Central memory CD4-positive, alpha-beta T cell (primary cell): ENCODE results near the gene TMEM250.

Experiments used
- DNase-seq: peaks from one replicate; pipeline ENCODE4 v3.0.0; 2022

Gene TMEM250

DNA sequence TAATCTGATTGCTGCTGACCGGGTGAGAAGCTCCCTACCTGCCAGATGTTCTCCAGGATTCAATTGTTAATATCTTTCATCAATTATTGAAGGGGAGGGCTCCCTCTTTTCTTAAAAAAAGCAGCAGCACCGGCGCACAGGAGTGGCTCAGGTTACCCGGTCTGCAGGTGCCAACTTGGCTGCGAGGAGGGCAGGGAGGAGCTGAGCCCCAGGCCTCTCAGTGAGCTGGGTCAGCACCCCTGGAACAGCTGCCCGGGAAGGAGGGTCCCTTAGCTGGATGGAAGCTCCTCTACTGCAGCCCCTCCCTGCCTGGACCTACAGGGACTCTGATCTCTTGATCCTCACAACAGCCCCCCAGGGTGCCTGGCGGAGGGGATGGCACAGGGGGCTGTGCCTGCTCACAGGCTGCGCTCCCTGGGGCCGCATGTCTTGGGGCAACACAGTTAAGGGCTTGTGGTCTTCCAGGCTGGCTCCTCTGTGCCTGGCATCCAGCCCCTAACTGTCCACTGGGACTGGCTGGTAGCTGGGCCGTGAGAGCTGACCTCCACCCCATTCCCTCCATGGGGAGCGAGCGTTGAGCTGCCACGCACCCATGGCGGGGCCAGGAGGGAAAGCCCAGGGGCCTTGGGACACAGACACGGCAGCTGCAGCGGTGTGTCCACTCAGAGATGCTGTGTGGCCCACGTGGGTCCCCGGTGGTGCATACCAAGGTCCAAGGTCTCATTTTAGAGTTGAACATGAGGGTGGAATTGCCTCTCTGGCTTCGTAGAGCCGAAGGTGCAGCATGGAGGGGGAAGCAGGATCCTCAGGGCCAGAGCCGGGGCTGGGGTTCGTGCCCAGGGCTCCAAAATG lies 28.6 kb upstream of the TMEM250 start:
- DNase-seq, result no peak

DNA sequence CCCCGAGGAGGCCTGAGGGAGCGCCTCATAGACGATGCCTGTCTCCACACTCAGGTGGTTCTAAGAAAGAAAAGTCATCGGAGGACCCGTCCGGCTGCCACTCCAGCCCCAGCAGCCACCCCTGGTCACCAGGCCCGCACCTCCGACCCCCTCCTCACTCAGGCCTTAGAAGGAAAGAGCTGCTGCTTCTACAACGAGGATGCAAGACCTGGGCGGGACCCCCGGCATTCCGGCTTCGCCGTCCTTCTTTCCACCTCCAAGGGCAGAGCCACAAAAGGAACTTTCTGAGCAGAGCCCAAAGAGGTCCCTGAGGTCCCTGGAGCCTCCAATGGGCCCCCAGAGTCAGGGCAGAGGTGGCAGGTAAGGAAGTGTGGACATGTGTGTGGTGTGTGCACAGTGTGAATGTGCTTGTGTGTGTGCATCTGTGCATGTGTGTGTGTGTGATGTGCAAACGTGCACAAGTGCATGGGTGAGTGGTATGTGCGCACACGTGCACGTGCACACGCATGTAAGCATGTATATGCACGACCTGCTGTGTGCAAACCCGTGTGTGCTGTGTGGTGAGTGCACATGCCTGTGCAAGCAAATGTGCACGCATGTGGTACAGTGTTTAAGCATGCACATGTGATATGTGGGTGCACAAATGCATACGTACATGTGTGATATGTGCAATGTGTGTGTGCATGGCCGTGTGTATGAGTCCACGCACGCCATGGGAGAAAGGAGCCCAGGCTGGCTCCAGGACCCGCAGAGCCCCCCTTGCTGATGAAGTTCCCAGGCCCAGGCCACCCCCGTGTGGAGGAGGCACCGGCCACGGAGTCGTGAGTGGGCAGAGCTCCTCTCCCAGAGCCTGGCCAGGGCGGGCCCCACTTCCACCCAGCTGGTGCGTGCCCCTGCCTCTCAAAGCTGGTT lies 27.7 kb upstream of the TMEM250 start:
- no peak for DNase-seq

DNA sequence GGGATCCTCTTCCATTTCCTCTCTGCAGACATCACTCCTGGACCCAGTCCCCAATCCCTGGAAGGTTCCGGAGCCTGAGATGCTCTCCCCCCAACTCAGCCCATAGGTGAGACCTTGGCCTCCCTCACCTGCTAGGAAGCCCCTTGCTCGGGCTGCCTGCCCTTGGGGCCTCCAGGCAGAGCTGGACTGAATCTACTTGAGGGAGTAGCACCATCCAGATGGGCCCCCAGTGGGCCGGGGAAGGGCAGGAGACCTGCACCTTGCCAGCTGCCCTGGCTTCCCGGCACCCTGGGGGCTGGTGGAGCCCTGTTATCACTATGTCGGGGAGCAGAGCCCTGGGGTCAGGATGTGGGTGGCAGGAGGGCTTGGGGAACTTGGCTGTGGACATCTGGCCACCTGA lies 26.9 kb upstream of the TMEM250 start:
- no peak for DNase-seq

DNA sequence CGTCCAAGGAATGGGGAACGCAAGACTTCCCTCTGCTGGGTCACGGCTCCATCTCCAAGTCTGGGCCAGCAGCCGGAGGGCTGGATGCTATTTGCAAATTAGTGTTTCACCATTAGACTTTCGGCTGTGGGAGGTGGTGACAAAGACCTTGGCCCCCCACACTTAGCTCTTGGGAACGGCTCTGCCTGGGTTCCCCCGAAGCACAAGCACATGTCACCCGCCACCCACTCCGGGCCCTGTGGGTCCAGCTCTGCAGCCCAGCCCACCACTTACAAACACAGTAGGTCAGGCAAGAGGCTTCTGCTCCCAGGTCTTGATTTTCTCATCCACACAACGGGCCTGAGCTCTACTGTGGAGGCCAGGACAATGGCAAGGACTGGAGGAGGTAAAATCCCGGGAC lies 25.8 kb upstream of the TMEM250 start:
- no peak for DNase-seq

DNA sequence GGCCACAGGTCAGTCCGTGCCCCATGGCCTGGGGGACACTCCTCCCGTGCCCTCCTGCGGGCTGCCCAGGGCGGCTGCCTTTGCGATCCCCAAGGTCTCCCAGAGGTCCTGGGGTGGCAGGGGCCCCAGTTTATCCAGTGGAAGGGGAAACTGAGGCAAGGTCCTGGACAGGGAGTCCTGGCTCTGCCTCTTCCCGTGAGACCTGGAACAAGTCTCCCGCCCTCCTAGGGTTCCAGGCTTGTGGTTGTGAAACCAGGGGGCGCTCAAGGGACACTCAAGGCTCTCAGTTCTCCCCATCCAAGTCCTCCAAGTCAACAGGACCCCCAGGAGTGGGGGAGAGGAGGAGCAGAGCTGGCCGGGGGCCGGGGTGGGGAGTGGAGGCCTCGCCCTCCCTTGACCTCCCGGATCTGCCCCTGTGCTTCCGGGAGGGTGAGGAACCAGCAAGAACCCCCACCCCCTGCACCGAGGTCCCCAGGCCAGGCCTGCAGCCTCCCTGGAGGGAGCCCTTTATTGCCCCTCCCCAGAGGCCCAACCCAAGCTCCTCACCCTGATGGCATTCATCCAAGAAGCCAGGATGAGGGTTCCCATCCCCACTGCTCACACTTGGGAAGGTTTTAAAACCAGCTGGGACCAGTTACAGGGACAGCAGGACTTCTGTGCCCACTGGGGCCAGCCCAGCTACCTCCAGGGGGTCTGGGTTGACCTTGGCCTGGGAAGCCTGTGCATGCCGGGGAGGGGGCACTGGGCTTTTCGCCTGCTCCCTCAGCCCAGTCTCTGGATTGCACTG lies 24.7 kb upstream of the TMEM250 start:
- no peak for DNase-seq

DNA sequence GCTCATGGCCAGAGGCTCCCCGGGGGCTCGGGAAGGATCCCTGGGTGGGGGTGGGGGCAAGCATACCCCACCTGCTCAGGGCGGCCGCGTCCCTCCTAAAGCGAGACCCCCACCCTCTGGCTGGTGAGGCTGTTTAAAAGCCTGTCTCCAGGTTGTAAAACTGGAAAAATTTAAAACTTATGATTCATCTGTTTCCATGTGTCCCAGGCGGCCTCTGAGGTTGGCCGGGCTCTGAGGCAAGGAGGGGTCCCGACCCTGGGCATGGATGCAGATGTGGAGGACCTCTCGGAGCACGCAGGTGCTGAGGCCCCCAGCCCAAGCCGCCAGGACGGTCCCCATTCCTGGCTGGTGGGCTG lies 24.2 kb upstream of the TMEM250 start:
- DNase-seq, result no peak

DNA sequence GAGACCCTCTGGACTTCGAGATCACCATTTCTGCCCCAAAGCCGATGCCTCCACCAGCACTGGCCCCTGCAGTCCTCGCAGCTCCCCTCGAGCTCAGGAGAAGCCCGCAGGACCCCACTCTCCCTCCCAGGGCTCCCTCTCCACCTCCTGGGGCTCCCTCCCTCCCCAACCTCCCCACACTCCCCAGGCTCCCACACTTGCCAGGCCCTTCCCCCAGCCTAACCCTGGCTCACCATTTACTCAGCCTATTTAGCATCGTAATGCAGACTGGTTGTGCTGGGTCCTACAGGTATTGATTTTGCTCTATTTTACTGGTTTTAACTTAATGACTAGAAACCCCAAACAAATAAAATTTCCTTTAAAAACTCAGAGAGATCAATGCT lies 23.7 kb upstream of the TMEM250 start:
- no peak for DNase-seq

DNA sequence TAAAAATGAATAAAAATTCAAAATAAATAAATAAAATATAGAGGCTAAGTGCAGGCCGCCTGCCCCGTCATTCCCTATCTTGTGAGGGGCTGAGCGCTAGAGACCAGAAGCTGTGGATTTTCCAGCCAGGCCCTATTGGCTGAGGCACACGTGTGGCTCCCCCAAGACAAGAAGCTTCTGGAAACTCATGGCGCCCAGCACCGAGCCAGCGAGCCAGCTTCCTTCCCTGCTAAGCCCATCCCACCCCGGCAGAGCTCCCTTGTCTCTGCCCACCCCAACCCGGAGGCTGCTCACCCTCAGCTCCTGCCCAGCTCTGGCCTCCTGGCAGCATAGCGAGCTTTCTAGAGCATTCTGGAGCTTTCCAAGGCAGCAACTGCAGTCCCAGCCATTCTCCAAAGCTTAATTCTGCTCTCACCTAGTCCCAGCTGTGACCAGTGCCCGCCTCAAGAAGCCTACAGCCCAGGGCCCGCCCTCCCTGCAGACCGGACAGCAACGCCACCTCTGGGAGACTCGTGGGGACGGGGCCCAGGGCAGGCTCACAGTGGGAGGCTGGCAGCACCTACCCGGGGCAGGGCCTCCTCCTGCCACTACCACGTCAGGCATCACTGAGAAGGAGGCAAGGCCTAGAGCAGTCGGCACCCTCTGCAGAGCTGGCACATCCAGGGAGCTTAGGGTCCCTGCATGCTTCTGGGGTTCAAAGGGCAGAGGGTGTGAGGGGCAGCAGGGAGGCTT lies 23.2 kb upstream of the TMEM250 start:
- no peak for DNase-seq

DNA sequence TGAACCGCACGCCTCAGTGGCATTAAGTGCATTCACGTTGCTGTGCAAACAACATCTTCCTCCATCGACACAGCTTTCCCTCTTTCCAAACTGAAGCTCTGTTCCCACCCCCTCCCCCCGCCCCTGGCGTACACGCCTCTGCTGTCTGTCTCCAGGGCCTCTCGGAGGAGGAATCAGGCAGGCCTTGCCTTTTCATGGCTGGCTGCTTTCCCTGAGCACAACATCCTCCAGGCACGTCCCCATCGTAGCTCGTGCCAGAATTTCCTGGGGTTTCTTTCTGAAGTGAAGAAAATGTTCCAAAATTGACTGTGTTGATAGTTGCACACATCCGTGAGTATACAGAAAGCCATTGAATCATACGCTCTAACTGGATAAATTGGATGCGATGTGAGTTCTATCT lies 22.3 kb upstream of the TMEM250 start:
- no peak for DNase-seq

DNA sequence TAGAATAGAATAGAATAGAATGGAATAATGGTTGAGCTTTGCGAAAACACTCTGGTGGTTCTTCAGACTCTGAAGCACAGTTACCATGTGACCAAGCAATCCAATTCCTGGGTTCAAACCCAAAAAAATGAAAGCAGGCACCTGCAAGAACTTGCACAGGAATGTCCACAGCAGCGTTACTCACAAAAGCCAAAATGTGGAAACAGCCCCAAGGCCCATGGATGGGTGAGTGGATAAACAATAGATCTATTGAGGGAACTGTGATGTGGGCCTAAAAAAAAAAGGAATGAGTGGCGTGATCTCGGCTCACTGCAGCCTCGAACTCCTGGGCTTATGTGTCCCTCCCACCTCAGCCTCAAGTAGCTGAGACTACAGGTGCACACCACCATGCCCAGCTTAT lies 21.4 kb upstream of the TMEM250 start:
- no peak for DNase-seq

DNA sequence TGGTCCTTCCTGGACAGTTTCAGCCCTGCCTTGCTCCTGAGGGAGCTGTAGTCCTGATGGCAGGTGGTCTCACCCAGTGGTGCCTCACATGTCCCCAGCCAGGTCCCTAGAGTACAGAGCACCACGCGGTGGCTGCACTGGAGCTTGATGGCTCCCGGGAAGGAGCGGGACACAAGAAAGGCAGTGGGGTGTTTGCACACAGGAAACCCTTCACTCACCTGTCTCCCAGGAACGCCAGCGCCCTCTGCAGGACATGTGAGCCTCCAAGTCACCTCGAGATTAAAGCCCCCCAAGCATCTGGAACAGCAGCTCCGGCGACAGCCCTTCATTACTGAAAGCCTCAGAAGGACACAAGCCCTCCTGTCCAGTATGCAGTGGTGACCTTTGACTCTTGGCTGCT lies 19.9 kb upstream of the TMEM250 start:
- no peak for DNase-seq

DNA sequence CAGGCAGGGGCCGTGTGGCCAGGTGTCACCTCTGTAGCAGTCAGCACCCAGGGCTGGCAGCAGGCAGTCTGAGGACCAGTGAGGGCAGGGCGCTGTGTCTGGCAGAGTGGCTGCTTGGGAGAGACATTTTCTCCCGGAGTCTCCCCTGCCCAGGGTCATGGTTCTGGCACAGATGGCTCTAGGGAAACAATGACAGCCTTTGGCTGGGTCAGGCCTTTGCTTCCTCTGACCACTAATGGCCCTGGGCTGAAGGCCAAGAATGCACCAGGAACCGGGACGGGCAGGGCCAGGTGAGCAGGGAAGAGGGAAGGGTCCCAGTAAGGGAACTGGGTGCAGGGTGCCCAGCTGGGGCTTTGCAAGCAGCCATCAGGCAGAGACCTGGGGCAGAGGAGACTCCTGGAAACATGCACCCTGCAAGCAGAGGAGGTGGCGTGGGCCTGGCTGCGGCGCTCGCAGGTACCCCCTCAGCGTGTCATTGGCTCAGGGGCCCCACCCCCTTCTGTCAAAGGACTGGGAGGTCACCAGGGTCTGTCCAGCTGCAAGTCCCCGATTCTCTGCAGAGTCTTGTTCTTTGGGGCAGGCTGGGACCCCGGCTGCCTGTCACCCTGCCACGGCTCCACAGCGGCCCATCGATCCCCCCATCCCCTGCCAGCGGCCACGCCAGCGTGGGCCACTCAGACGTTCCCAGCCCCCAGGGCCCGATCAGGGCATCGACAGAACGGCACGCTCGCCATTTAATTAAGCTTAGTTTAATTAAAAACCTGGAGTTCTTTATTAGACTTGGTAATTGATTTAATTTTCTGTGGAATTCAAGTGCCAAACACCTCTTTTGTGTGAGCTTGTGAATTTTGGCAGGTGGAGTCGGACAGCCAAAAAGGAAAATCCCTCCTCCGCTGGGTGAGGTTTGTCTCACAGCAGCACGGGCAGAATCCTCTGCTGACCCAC lies 18.9 kb upstream of the TMEM250 start:
- DNase-seq, result no peak

DNA sequence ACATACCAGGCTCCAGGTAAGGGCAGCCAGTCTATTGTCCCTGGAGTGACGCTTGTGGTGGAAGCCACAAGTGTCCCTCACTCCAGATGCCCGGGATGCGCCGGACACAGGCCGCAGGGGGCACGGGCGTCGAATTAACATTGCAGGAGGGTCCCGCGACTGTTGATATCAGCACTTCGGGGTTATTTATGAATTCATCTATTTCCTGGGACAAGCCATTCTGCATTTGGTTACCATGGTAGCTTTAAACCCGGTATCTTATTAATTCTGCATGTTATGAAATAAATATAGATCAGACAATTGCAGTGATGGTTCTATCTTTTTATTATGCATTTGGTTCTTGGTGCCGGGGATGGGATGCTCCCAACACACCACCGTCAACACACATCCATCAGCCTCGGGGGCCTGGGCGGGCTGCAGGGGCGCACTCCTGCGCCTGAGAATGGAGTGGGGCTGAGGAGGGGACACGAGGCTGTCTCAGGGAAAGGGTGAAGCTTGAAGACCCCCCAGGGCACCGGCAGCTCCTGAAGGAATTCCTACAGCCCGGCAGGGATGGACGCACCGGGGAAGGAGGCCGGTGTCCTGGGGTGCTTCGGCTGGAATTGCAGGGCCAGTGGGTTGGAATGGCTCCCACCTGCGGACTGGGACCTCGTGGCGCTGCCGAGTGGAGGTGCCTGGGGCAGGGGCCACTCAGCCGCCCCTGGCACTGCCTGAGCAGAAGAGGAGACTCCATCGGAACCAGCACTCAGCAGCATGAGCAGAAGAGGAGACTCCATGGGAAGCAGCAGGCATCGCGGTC lies 17.7 kb upstream of the TMEM250 start:
- no peak for DNase-seq

DNA sequence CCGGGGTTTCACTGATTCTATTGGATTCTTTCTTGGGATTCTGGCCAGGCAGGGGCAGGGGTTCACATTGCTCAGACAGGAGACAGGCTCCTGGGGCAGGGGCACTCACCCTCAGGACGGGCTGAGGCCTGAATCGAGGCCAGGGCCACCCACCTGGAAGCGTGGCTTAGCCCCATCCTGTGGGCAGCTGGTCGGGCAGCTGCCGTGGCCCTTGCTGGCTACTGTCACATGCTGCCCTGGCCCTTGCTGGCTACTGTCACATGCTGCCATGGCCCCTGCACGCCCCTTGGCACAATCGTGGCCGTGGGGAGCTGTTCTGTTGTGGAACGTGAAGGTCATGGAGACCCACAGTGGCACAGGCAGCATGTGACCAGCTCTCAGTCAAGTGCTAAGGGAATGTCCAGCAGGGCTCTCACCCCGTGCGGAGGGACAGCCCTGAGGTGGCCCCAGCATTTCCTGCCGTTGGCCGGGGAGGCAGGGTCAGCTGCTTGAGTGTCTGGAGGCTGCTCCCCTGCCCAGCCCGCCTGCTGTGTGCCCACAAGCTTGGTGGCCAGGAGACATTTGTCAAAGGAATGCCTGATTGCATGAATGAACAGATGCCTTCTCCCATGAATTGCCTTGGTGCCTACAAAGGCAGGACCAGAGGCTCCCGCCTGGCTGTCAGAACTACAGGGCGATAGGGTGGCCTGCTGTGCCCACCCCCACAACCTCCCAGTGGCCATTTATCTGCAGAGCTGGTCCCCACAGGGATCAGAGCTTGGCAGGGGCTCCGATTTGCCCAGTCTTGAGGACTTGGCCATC lies 16.9 kb upstream of the TMEM250 start:
- DNase-seq, result no peak

DNA sequence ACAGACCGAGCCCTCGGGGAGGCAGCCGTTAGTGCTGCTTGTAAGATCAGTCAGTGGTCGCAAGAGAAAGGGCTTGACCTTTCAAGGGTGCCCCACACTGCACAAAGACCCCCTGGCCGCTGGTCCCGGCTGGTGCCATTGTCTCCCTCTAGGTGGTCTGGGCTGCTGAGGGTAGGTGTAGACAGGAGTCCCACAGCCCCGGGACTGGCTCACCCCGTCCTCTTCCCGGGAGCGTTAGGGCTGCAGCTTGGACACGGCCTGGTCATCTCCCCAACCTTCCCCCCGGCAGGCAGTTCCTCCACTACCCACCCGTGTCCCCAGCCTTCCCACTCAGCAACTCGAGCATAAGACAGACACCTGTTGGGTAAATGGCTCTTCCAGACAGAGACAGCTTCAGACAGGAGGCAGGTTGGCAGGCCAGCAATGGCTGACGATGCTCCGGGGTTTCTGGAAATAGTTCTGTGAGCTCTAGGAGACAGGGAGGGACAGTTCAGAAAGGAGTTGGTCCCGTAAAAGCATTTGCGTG lies 15.3 kb upstream of the TMEM250 start:
- no peak for DNase-seq

DNA sequence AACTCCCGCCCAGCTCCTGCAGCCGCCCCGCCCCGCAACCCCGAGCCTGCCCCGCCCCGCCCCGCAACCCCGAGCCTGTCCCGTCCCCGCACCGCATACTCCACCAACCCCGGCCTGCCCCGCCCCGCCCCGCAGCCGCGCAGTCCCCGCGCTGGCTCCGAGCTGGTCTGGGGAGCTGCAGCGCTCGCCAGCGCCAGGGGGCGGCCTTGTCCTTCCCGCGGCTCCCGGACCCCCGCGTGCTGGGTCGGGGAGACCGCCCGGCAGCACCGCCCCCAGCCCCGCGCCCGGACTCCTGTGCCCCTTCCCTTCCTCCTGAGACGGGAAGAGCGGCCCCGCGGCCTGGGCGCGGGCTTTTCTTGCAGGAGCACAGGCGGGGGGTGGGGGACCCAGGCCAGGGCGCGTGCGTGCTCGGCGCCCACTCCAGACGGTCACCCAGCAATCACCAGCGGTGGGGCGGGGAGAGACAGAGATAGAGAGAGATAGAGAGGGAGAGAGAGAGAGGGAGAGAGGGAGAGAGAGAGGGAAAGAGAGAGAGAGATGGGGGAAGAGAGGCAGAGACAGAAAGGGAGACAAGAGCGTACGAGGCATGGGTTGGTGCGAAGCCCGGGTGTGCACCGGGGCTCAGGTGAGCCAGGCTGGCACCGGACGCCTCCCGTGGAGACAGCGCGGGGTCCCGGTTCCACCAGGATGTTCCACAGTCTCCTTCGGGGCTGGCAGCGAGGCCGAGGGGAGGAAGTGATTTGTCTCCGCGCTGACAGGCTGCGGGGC lies 14.7 kb upstream of the TMEM250 start:
- no peak for DNase-seq

DNA sequence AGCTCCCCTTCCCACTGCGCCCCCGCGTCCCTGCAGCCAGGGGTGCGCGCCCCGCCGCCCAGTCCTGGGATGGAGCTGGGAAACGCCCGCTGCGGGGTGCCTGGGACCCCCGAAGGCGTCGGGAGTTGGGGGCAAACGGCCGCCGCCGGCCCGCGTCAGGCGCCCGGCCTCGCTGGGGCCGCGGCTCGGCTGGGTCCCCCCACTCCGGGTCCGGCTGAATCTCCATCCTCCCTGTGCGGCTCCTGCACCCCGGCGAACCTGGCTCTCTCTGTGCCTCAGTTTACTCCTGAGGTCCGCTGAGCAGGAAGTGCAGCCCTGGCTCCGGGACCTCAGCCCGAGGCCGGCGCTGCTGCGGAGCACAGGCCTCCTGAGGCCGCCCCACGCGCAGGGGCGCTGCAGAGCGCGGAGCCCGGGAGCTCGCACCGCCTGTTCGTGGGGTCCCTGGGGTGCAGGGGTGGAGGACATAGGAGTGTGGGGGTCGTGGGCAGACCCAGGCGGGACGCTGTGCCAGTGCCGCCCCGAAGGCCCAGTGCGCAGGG lies 13.9 kb upstream of the TMEM250 start:
- DNase-seq, result no peak
